ENCODE results near the gene SMARCAL1. TPM values are rescaled to one million over a fixed set of nuclear protein-coding genes. Genes with fewer than 3 reads are reported as not detected.
"Not testable (repeated sequence)": the region's sequence is repeated elsewhere in the genome, so short reads cannot be mapped to it uniquely, and the experiment has no call there.

The SMARCAL1 gene
- total RNA-seq, 5 donors from 2014 or later (not counting 1 experiment from before 2014, with no cell fraction given) = 17.2 to 30.5 (median 25.4) TPM

GRCh38 chr2:216375286-216375685 lies 37.0 kb upstream of the SMARCAL1 start:
- Histone ChIP-seq H3K27ac (ENCODE audit: low read length) (no peak overlapping the region), H3K4me1 (ENCODE audit: control insufficient read depth in 1 of 2, extremely low read depth in 1 of 2, insufficient read depth in 2 of 2, low read length in 2 of 2) (peaks cover 5 to 17% of the 10 kb centered on the region in 2 experiments), H3K36me3 (ENCODE audit: control insufficient read depth in 2 of 2, extremely low read depth in 1 of 2, insufficient read depth in 1 of 2, low read length in 1 of 2) (no peaks in the 10 kb centered on the region), H3K4me3 (ENCODE audit: control insufficient read depth in 1 of 2, extremely low read depth in 1 of 2, low read length in 1 of 2) (no peak overlapping the region), H3K9me3 (no peaks in the 10 kb centered on the region), H3K27me3 (replicated peaks in 1 of 2; ENCODE audit: control insufficient read depth in 2 of 2, extremely low read depth in 1 of 2, insufficient read depth in 2 of 2, low read length in 1 of 2) (peaks cover 8 to 26% of the 10 kb centered on the region in 2 experiments)
- no CpG with 5 or more reads among the region's 1 CpG for WGBS (ENCODE audit: insufficient coverage)
- Mint-ChIP-seq H3K4me1 (peaks cover 17 to 24% (median 20%) of the 10 kb centered on the region in 3 donors), H3K27me3 (peaks cover 30% of the 10 kb centered on the region in 2 donors), H3K9me3 (peaks cover 0 to 6% (median 0%) of the 10 kb centered on the region in 3 donors), H3K36me3 (no peaks in the 10 kb centered on the region), H3K27ac (no peak overlapping the region), H3K4me3 (no peak overlapping the region)
- DNase-seq (no peak), ATAC-seq (replicated peaks in 1 of 4) (no peak)
- ChIA-PET CTCF (no interaction called here), POLR2A (interaction anchor here in 1 of 2 donors (0.6 kb wide), 1 partner anchor 798 kb away, joined by 7 read pairs; no protein-coding TSS in a partner anchor)

DNA sequence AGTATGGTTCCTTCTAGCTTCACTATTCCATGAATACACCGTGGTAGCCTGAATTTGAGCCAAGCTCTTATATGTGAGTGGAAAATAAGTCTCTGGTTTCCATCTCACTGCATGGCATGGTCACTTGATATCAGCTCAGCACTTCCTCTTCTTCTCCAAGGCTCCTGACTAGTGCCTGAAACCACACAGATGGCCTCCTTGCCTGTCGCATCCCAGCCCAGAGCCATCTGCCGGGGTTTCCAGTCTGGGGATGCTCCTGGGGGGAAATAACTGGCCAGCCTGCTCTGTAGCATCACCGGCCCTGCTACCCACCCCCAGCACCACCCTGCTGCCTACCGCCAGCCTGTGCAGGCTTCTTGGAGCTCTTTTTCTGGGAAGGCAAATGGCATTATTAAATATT lies 32.3 kb upstream of the SMARCAL1 start:
- DNase-seq = no peak
- Histone ChIP-seq H3K4me3 (ENCODE audit: control insufficient read depth in 1 of 2, extremely low read depth in 1 of 2, low read length in 1 of 2) (no peak overlapping the region), H3K27ac (ENCODE audit: low read length) (no peak overlapping the region), H3K9me3 (no peaks in the 10 kb centered on the region), H3K4me1 (ENCODE audit: control insufficient read depth in 1 of 2, extremely low read depth in 1 of 2, insufficient read depth in 2 of 2, low read length in 2 of 2) (no peaks in the 10 kb centered on the region), H3K36me3 (ENCODE audit: control insufficient read depth in 2 of 2, extremely low read depth in 1 of 2, insufficient read depth in 1 of 2, low read length in 1 of 2) (no peaks in the 10 kb centered on the region), H3K27me3 (replicated peaks in 1 of 2; ENCODE audit: control insufficient read depth in 2 of 2, extremely low read depth in 1 of 2, insufficient read depth in 2 of 2, low read length in 1 of 2) (peaks cover 0 to 4% of the 10 kb centered on the region in 2 experiments)
- Mint-ChIP-seq H3K27ac (no peak overlapping the region), H3K4me1 (no peaks in the 10 kb centered on the region), H3K9me3 (peaks cover 0 to 3% (median 0%) of the 10 kb centered on the region in 3 donors), H3K36me3 (no peaks in the 10 kb centered on the region), H3K4me3 (no peak overlapping the region), H3K27me3 (no peaks in the 10 kb centered on the region)
- POLR2A ChIA-PET = no interaction called here
- ATAC-seq (replicated peaks in 1 of 4) = no peak
- CTCF ChIA-PET = interaction anchor here in 1 of 2 donors (0.9 kb wide), 1 partner anchor 22 kb away, joined by 4 read pairs; no protein-coding TSS in a partner anchor
- WGBS (ENCODE audit: insufficient coverage) = no CpG with 5 or more reads among the region's 5 CpGs

DNA sequence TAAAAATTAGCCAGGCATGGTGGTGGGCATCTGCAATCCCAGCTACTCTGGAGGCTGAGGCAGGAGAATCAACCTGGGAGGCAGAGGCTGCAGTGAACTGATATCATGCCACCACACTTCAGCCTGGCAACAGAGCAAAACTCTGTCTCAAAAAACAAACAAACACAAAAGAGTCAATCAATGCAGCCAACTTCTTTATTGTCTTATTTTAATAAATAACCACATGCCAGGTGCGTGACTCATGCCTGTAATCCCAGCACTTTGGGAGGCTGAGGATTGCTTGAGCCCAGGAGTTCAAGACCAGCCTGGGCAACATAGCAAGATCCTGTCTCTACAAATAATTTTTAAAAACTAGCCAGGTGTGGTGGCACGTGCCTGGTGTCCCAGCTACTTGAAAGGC lies 27.9 kb upstream of the SMARCAL1 start:
- H3K4me3 ChIP-seq (ENCODE audit: control insufficient read depth in 1 of 2, extremely low read depth in 1 of 2, low read length in 1 of 2); H3K27me3 Mint-ChIP-seq; H3K27ac Mint-ChIP-seq; H3K9me3 ChIP-seq; H3K27me3 ChIP-seq (replicated peaks in 1 of 2; ENCODE audit: control insufficient read depth in 2 of 2, extremely low read depth in 1 of 2, insufficient read depth in 2 of 2, low read length in 1 of 2); DNase-seq; H3K9me3 Mint-ChIP-seq; H3K27ac ChIP-seq (ENCODE audit: low read length); H3K36me3 Mint-ChIP-seq; ATAC-seq (replicated peaks in 1 of 4); POLR2A ChIA-PET; H3K4me3 Mint-ChIP-seq; H3K36me3 ChIP-seq (ENCODE audit: control insufficient read depth in 2 of 2, extremely low read depth in 1 of 2, insufficient read depth in 1 of 2, low read length in 1 of 2): not testable (repeated sequence)
- peaks cover 9 to 10% of the 10 kb centered on the region in 2 experiments for H3K4me1 ChIP-seq (ENCODE audit: control insufficient read depth in 1 of 2, extremely low read depth in 1 of 2, insufficient read depth in 2 of 2, low read length in 2 of 2)
- 74% methylated on average over 2 of the region's 2 CpGs for WGBS (ENCODE audit: insufficient coverage)
- H3K4me1 Mint-ChIP-seq = peaks cover 14 to 18% (median 16%) of the 10 kb centered on the region in 3 donors
- CTCF ChIA-PET = interaction anchor here in 1 of 2 donors (0.6 kb wide), 1 partner anchor 20 kb away, joined by 4 read pairs; no protein-coding TSS in a partner anchor

GRCh38 chr2:216385478-216385877 lies 26.8 kb upstream of the SMARCAL1 start:
- POLR2A ChIA-PET = interaction anchor here in 1 of 2 donors (0.6 kb wide), 1 partner anchor 58 kb away, joined by 4 read pairs; no protein-coding TSS in a partner anchor
- ATAC-seq (replicated peaks in 1 of 4) (no peak), DNase-seq (no peak)
- WGBS (ENCODE audit: insufficient coverage) = 83% methylated on average over 1 of the region's 2 CpGs
- Histone ChIP-seq H3K4me3 (ENCODE audit: control insufficient read depth in 1 of 2, extremely low read depth in 1 of 2, low read length in 1 of 2) (no peak overlapping the region), H3K36me3 (ENCODE audit: control insufficient read depth in 2 of 2, extremely low read depth in 1 of 2, insufficient read depth in 1 of 2, low read length in 1 of 2) (no peaks in the 10 kb centered on the region), H3K27me3 (replicated peaks in 1 of 2; ENCODE audit: control insufficient read depth in 2 of 2, extremely low read depth in 1 of 2, insufficient read depth in 2 of 2, low read length in 1 of 2) (no peaks in the 10 kb centered on the region), H3K4me1 (ENCODE audit: control insufficient read depth in 1 of 2, extremely low read depth in 1 of 2, insufficient read depth in 2 of 2, low read length in 2 of 2) (peaks cover 9 to 10% of the 10 kb centered on the region in 2 experiments), H3K9me3 (no peaks in the 10 kb centered on the region), H3K27ac (ENCODE audit: low read length) (no peak overlapping the region)
- CTCF ChIA-PET = no interaction called here
- Mint-ChIP-seq H3K4me3 (no peak overlapping the region), H3K4me1 (peaks cover 14 to 18% (median 16%) of the 10 kb centered on the region in 3 donors), H3K36me3 (no peaks in the 10 kb centered on the region), H3K9me3 (no peaks in the 10 kb centered on the region), H3K27ac (no peak overlapping the region), H3K27me3 (peaks cover 0 to 4% of the 10 kb centered on the region in 2 donors)

DNA sequence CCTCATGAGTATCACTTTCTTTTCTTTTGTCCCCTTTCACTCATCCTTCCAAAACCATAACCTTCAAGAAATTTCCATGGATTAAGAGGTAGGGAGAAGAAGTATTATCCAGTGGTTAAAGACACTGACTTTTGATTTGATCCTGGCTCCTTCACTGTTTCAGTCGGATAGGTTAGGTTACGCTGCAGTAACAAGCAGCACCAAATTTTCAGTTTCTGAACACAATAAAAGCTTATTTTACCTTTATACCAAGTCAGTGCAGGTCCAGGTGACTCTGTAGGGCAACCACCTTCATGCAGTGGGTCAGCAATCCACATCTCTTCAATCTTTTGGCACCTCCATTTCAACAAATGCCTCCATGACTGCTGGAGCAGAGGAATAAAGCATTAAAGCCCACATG lies 25.0 kb upstream of the SMARCAL1 start:
- H3K9me3 Mint-ChIP-seq = no peaks in the 10 kb centered on the region
- DNase-seq = no peak
- CTCF ChIA-PET = no interaction called here
- H3K36me3 ChIP-seq (ENCODE audit: control insufficient read depth in 2 of 2, extremely low read depth in 1 of 2, insufficient read depth in 1 of 2, low read length in 1 of 2) = no peaks in the 10 kb centered on the region
- H3K4me3 Mint-ChIP-seq = no peak overlapping the region
- H3K4me1 ChIP-seq (ENCODE audit: control insufficient read depth in 1 of 2, extremely low read depth in 1 of 2, insufficient read depth in 2 of 2, low read length in 2 of 2) = peaks cover 9 to 10% of the 10 kb centered on the region in 2 experiments
- peaks cover 14 to 18% (median 17%) of the 10 kb centered on the region in 3 donors for H3K4me1 Mint-ChIP-seq
- H3K36me3 Mint-ChIP-seq = no peaks in the 10 kb centered on the region
- WGBS (ENCODE audit: insufficient coverage) = 100% methylated on average over 1 of the region's 2 CpGs
- no peaks in the 10 kb centered on the region for H3K9me3 ChIP-seq
- H3K27me3 ChIP-seq (replicated peaks in 1 of 2; ENCODE audit: control insufficient read depth in 2 of 2, extremely low read depth in 1 of 2, insufficient read depth in 2 of 2, low read length in 1 of 2) = no peaks in the 10 kb centered on the region
- no peak overlapping the region for H3K27ac Mint-ChIP-seq
- no peak for ATAC-seq (replicated peaks in 1 of 4)
- no peak overlapping the region for H3K4me3 ChIP-seq (ENCODE audit: control insufficient read depth in 1 of 2, extremely low read depth in 1 of 2, low read length in 1 of 2)
- no peak overlapping the region for H3K27ac ChIP-seq (ENCODE audit: low read length)
- POLR2A ChIA-PET = no interaction called here
- H3K27me3 Mint-ChIP-seq = peaks cover 0 to 4% of the 10 kb centered on the region in 2 donors

DNA sequence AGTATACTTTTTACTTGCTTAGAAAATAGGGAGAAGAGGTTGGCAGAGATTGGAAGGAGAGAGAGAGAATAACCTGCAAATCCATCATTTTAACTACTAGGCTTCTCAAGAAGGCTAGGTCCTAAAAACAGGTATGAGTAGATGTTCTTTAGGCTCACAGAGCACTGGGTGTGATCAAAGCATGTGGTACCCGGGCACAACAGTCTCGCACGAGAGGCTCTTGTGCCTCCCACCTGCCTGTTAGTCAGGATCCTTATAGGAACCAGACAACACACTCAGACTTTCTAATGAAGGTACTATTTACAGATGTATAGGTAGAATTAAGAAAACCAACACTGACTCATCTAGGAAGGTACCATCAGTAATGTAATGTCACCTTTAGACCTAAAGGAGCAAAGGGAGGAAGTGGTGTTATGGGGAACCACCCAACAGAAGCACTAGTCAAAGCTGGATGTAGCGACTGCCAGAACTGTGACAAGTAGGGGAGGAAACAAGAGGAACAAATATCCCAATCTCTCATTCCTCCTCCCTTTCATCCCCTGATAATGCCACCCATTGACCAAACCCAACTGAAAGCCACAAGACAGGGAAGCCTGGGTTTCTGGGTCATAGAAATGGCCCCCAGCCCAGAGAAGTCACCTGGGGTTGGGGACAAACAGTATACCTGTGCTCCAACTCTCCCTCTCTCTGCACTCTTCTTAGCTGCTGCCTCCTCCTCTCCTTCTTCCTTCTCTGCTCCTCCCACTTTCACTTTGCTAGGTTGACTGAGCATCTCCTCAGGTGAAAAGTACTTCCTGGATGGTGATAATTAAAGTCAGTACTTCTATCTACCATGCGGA lies 24.0 kb upstream of the SMARCAL1 start:
- H3K4me3 ChIP-seq (ENCODE audit: control insufficient read depth in 1 of 2, extremely low read depth in 1 of 2, low read length in 1 of 2) = no peak overlapping the region
- ChIA-PET POLR2A (no interaction called here), CTCF (interaction anchor here in 1 of 2 donors (1.3 kb wide), 1 partner anchor 14 kb away, joined by 3 read pairs; no protein-coding TSS in a partner anchor)
- peaks cover 9 to 10% of the 10 kb centered on the region in 2 experiments for H3K4me1 ChIP-seq (ENCODE audit: control insufficient read depth in 1 of 2, extremely low read depth in 1 of 2, insufficient read depth in 2 of 2, low read length in 2 of 2)
- no peaks in the 10 kb centered on the region for H3K27me3 ChIP-seq (replicated peaks in 1 of 2; ENCODE audit: control insufficient read depth in 2 of 2, extremely low read depth in 1 of 2, insufficient read depth in 2 of 2, low read length in 1 of 2)
- peaks cover under 1 to 4% of the 10 kb centered on the region in 2 donors for H3K27me3 Mint-ChIP-seq
- H3K9me3 Mint-ChIP-seq = no peaks in the 10 kb centered on the region
- peak in 8 of 35 experiments; percentile 7 to 40 (median 20) for DNase-seq
- peaks cover 14 to 18% (median 17%) of the 10 kb centered on the region in 3 donors for H3K4me1 Mint-ChIP-seq
- no peaks in the 10 kb centered on the region for H3K36me3 Mint-ChIP-seq
- no peaks in the 10 kb centered on the region for H3K36me3 ChIP-seq (ENCODE audit: control insufficient read depth in 2 of 2, extremely low read depth in 1 of 2, insufficient read depth in 1 of 2, low read length in 1 of 2)
- no peaks in the 10 kb centered on the region for H3K9me3 ChIP-seq
- peak overlapping the region in 2 of 3 donors; percentile 32 for H3K4me3 Mint-ChIP-seq
- H3K27ac Mint-ChIP-seq = peak overlapping the region; percentile 82 to 89
- peak overlapping the region; percentile 57 for H3K27ac ChIP-seq (ENCODE audit: low read length)
- ATAC-seq (replicated peaks in 1 of 4) = peak; percentile 98 to 100 (median 100)
- WGBS (ENCODE audit: insufficient coverage) = 60% methylated on average over 1 of the region's 5 CpGs
